Stromal cell of bone marrow (primary cell): ENCODE data around the gene SNX6.
"Not testable (repeated sequence)": the region's sequence is repeated elsewhere in the genome, so short reads cannot be mapped to it uniquely, and the experiment has no call there.

Experiments used
- DNase-seq: peaks from one replicate; pipeline ENCODE4 v3.0.0-alpha.2; 2012; ENCODE audit warnings: low read depth

SNX6 gene

GRCh38 chr14:34521071-34521470 lies 108.9 kb downstream of the SNX6 start:
- not testable (repeated sequence) for DNase-seq

- DNase-seq = not testable (repeated sequence)
Measured at GRCh38 chr14:34520304-34520970, 109.5 kb downstream of the SNX6 start.
